HCT116 (cell line): Measurements from ENCODE around the gene KCNK13. TPM values are rescaled to one million over a fixed set of nuclear protein-coding genes. Genes with fewer than 3 reads are reported as not detected.

Experiments
- ATAC-seq: fragments of 200-7000 bp; cut with Tn5 transposase; 2 replicates; pipeline ENCODE4 v1.9.1; 2020; ENCODE audit warnings: mild to moderate bottlenecking, moderate library complexity
- BruUV-seq: library from RNA; stranded (reverse); fragments of 400-500 nt; replicated peaks from 2 replicates; lab custom pipeline; 2021; lab: Mats Ljungman, UMichigan
- CTCF ChIA-PET: fragments of 300-600 bp; sonication (Branson Sonifier 250); formaldehyde crosslinking; loops from one replicate; lab custom pipeline; 2021; ENCODE audit warnings: antibody characterized with exemption; lab: Charles Lee
- POLR2A ChIA-PET: fragments of 300-600, 350-600 bp; sonication (Branson Sonifier 250); formaldehyde crosslinking; loops from one replicate; lab custom pipeline; 2021; ENCODE audit warnings: antibody characterized with exemption; lab: Charles Lee
- RAD21 ChIA-PET, 2 experiments: fragments of 300-600 bp; sonication (Branson Sonifier 250); formaldehyde crosslinking; loops; one replicate each; lab custom pipeline; 2023; ENCODE audit warnings: low total read pairs in 2 of 2; ENCODE audit not compliant: uncharacterized antibody in 2 of 2, unreplicated experiment in 2 of 2, low non-redundant PET in 1 of 2; lab: Charles Lee
- DNase-seq: peaks from one replicate; pipeline ENCODE4 v3.0.0-alpha.2; 2010; ENCODE audit warnings: low read depth, low spot score
- H2AFZ ChIP-seq: fragments of 200-600 bp; shearing (Covaris generic), sonication (generic); 2 replicates; pipeline ENCODE4 v1.6.1; 2017; ENCODE audit warnings: low read depth, mixed run types, mixed read lengths, antibody characterized with exemption, low read length; ENCODE audit not compliant: poor library complexity, severe bottlenecking
- H3K27ac ChIP-seq: 2 replicates; pipeline ENCODE4 v1.5.1; 2012; ENCODE audit warnings: low read depth, low read length
- H3K27me3 ChIP-seq: fragments of 200-600 bp; sonication (generic); 2 replicates; pipeline ENCODE4 v1.6.1; 2016; ENCODE audit warnings: mixed run types, low read length, mixed read lengths; ENCODE audit not compliant: insufficient read depth
- H3K36me3 ChIP-seq, 2 experiments: fragments of 200-500 bp in 1 of 2; fragments of 200-600 bp in 1 of 2; sonication (Bioruptor generic) in 1 of 2; sonication (generic) in 1 of 2; 2 replicates each; pipeline versions ENCODE4 v1.5.1 to v1.6.1; 2014 to 2016; ENCODE audit warnings: low read length in 2 of 2, inconsistent platforms in 1 of 2, mixed read lengths in 1 of 2, mixed run types in 1 of 2; ENCODE audit not compliant: insufficient read depth in 2 of 2, control insufficient read depth in 1 of 2
- H3K4me1 ChIP-seq, 2 experiments: fragments of 200-600 bp in 1 of 2; sonication (generic) in 1 of 2; 2 replicates each; pipeline versions ENCODE4 v1.5.1 to v1.6.1; 2012 to 2017; ENCODE audit warnings: low read length in 2 of 2, inconsistent platforms in 1 of 2, mild to moderate bottlenecking in 1 of 2, mixed read lengths in 1 of 2, mixed run types in 1 of 2, moderate library complexity in 1 of 2; ENCODE audit not compliant: insufficient read depth in 2 of 2, control insufficient read depth in 1 of 2
- H3K4me2 ChIP-seq: fragments of 200-600 bp; sonication (generic); 2 replicates; pipeline ENCODE4 v1.6.1; 2017; ENCODE audit warnings: mixed run types, low read length, mixed read lengths
- H3K4me3 ChIP-seq, 2 experiments: fragments of 200-600 bp in 1 of 2; sonication (generic) in 1 of 2; replicated peaks in 1 of 2; 2 replicates each; pipeline ENCODE4 v1.5.1; 2011 to 2016; ENCODE audit warnings: low read length in 2 of 2, control low read depth in 1 of 2, low read depth in 1 of 2, mild to moderate bottlenecking in 1 of 2, mixed read lengths in 1 of 2, mixed run types in 1 of 2
- H3K79me2 ChIP-seq: fragments of 200-600 bp; sonication (generic); 2 replicates; pipeline ENCODE4 v1.6.1; 2017; ENCODE audit warnings: mild to moderate bottlenecking, mixed run types, low read length, moderate library complexity, mixed read lengths; ENCODE audit not compliant: insufficient read depth
- H3K9ac ChIP-seq: fragments of 200-600 bp; sonication (generic); 2 replicates; pipeline ENCODE4 v1.6.1; 2016; ENCODE audit warnings: low read length, mixed read lengths
- H3K9me2 ChIP-seq: fragments of 200-600 bp; sonication (generic), shearing (Covaris generic); 2 replicates; pipeline ENCODE4 v1.6.1; 2017; ENCODE audit warnings: mixed run types, mild to moderate bottlenecking, moderate library complexity; ENCODE audit not compliant: insufficient read depth
- H3K9me3 ChIP-seq, 2 experiments: fragments of 200-500 bp in 1 of 2; fragments of 200-600 bp in 1 of 2; sonication (Bioruptor generic) in 1 of 2; sonication (generic) in 1 of 2; 2 replicates each; pipeline ENCODE4 v1.6.1; 2014 to 2017; ENCODE audit warnings: low read length in 2 of 2, mixed read lengths in 2 of 2, inconsistent platforms in 1 of 2, low read depth in 1 of 2, mild to moderate bottlenecking in 1 of 2, mixed run types in 1 of 2, moderate library complexity in 1 of 2; ENCODE audit not compliant: control insufficient read depth in 1 of 2, insufficient read depth in 1 of 2
- H4K20me1 ChIP-seq: fragments of 200-600 bp; sonication (generic), shearing (Covaris generic); 2 replicates; pipeline ENCODE4 v1.6.1; 2017; ENCODE audit warnings: mixed run types, mild to moderate bottlenecking, moderate library complexity; ENCODE audit not compliant: insufficient read depth
- ATF3 ChIP-seq: IDR thresholded peaks from 2 replicates; pipeline ENCODE4 v1.6.1; 2012
- CBX3 ChIP-seq: IDR thresholded peaks from 2 replicates; pipeline ENCODE4 v1.6.1; 2012; ENCODE audit warnings: low read depth
- CEBPB ChIP-seq: IDR thresholded peaks from 2 replicates; pipeline ENCODE4 v1.6.1; 2012; ENCODE audit warnings: low read depth
- EGR1 ChIP-seq: IDR thresholded peaks from 2 replicates; pipeline ENCODE4 v1.6.1; 2012; ENCODE audit warnings: low read depth
- ELF1 ChIP-seq: IDR thresholded peaks from 2 replicates; pipeline ENCODE4 v1.6.1; 2012; ENCODE audit warnings: low read depth, borderline replicate concordance
- EZH2 ChIP-seq: fragments of 200-600 bp; sonication (generic); IDR thresholded peaks from 2 replicates; pipeline ENCODE4 v1.6.1; 2017; ENCODE audit warnings: antibody characterized with exemption, mixed run types
- EZH2phosphoT487 ChIP-seq: fragments of 200-600 bp; IDR thresholded peaks from 2 replicates; pipeline ENCODE4 v1.6.1; 2018; ENCODE audit warnings: antibody characterized with exemption, borderline replicate concordance
- MAX ChIP-seq: IDR thresholded peaks from 2 replicates; pipeline ENCODE4 v1.6.1; 2012
- POLR2A ChIP-seq: IDR thresholded peaks from 2 replicates; pipeline ENCODE4 v1.7.0; 2011; ENCODE audit warnings: borderline replicate concordance; ENCODE audit not compliant: insufficient read depth, insufficient read length; ENCODE audit errors: extremely low read depth
- POLR2AphosphoS5 ChIP-seq: IDR thresholded peaks from 2 replicates; pipeline ENCODE4 v1.6.1; 2011; ENCODE audit warnings: mild to moderate bottlenecking, low read depth, low read length, moderate library complexity
- RAD21 ChIP-seq: IDR thresholded peaks from 2 replicates; pipeline ENCODE4 v1.6.1; 2012; ENCODE audit warnings: low read depth, mild to moderate bottlenecking
- REST ChIP-seq: IDR thresholded peaks from 2 replicates; pipeline ENCODE4 v1.6.1; 2012; ENCODE audit warnings: low read depth
- SIN3A ChIP-seq: IDR thresholded peaks from 2 replicates; pipeline ENCODE4 v1.6.1; 2012; ENCODE audit warnings: low read depth
- SP1 ChIP-seq: IDR thresholded peaks from 2 replicates; pipeline ENCODE4 v1.6.1; 2012; ENCODE audit warnings: low read depth
- SRF ChIP-seq: IDR thresholded peaks from 2 replicates; pipeline ENCODE4 v1.6.1; 2012; ENCODE audit warnings: low read depth
- YY1 ChIP-seq: IDR thresholded peaks from 2 replicates; pipeline ENCODE4 v1.6.1; 2011; ENCODE audit warnings: low read length, low read depth, moderate library complexity, mild to moderate bottlenecking; ENCODE audit not compliant: insufficient replicate concordance; ENCODE audit errors: extremely low read depth
- ZBTB33 ChIP-seq: IDR thresholded peaks from 2 replicates; pipeline ENCODE4 v1.6.1; 2011; ENCODE audit warnings: mild to moderate bottlenecking, low read length, moderate library complexity; ENCODE audit not compliant: insufficient replicate concordance; ENCODE audit errors: extremely low read depth
- ZFX ChIP-seq: fragments of 450-650 bp; IDR thresholded peaks from 2 replicates; pipeline ENCODE4 v1.6.1; 2017
- intact Hi-C: fragments of 100-400 bp; cut with micrococcal nuclease; formaldehyde crosslinking; loops from 2 replicates; pipeline ENCODE4 v1.10.0; 2022
- total RNA-seq: library from RNA; stranded (reverse); gene quantifications from one replicate; pipeline ENCODE4 v1.2.1, GENCODE V29; 2021; ENCODE audit not compliant: unreplicated experiment

Gene KCNK13
- total RNA-seq, 1 experiment from 2014 or later: 2.2 TPM

- Histone ChIP-seq H3K9ac (no peak overlapping the region), H3K79me2 (no peaks in the 10 kb centered on the region), H3K4me1 (peaks cover 0 to 5% of the 10 kb centered on the region in 2 experiments; a peak in 2 of 4 replicates), H3K27ac (no peak overlapping the region), H4K20me1 (no peaks in the 10 kb centered on the region), H2AFZ (no peak overlapping the region), H3K4me2 (no peak overlapping the region), H3K9me3 (no peaks in the 10 kb centered on the region), H3K9me2 (no peaks in the 10 kb centered on the region), H3K27me3 (no peaks in the 10 kb centered on the region), H3K4me3 (no peak overlapping the region), H3K36me3 (no peaks in the 10 kb centered on the region)
- ATAC-seq (no peak), DNase-seq (no peak)
- BruUV-seq: no TSS peak
- RAD21 ChIA-PET: no interaction called here
- CTCF ChIA-PET: no interaction called here
- TF ChIP-seq YY1: no peak
- no peak for TF ChIP-seq POLR2AphosphoS5
- TF ChIP-seq CBX3: no peak
- TF ChIP-seq CEBPB: no peak
- TF ChIP-seq ATF3: no peak
- TF ChIP-seq SIN3A: no peak
- no peak for TF ChIP-seq SRF
- no peak for TF ChIP-seq EZH2phosphoT487
- no peak for TF ChIP-seq EZH2
- no peak for TF ChIP-seq REST
- TF ChIP-seq MAX: no peak
- no peak for TF ChIP-seq SP1
- TF ChIP-seq ELF1: no peak
- TF ChIP-seq ZBTB33: no peak
- no peak for TF ChIP-seq RAD21
- TF ChIP-seq POLR2A: no peak
- TF ChIP-seq EGR1: no peak
- no peak for TF ChIP-seq ZFX
- intact Hi-C loops: no loop called here
- POLR2A ChIA-PET: no interaction called here
Measured at GRCh38 chr14:90095096-90095495, 33.3 kb downstream of the KCNK13 start.
